GM18867 (cell line): ENCODE data around the gene SAMD7.

Source experiments
- ATAC-seq: cut with Tn5 transposase; IDR thresholded peaks from one replicate; pipeline ENCODE4 v1.9.1; 2021; ENCODE audit warnings: mild to moderate bottlenecking, moderate library complexity; ENCODE audit not compliant: unreplicated experiment

The SAMD7 gene

DNA sequence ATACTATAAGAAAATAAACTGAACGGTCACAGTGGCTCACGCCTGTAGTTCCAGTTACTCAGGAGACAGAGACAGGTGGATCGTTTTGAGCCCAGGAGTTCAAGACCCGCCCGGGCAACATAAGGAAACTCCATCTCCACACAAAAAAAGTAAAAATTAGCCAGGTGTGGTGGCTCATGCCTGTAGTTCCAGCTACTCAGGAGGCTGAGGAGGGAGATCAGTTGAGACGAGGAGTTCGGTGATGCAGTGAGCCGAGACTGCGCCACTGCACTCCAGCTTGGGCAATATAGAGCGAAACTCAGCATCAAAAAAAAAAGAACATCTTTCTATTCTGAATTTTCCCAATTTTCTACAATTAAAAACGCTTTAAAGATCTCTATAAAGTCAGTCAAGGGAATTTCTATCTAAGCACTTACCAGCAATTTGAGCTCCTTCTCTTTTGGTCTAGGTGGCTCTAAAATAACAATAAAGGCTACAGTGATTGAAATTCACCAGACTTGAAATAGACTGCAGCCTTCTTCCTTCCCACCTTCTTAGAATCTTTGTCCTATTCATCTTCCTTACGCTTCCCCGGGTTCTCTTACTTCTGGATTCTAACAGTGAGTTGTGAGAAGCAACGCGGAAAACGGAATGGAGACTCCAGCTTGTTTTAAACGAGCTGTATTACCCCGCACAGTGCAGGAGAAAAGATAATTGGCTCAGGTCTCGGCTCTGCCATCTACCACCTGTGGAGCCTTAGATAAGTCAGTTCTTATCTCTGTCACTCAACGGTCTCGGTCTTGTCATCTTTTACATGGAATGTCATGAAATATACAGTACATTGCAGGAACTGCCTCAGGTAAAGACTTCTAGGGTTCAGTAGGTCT, 54.4 kb downstream of the SAMD7 start:
- peak; percentile 36 for ATAC-seq

DNA sequence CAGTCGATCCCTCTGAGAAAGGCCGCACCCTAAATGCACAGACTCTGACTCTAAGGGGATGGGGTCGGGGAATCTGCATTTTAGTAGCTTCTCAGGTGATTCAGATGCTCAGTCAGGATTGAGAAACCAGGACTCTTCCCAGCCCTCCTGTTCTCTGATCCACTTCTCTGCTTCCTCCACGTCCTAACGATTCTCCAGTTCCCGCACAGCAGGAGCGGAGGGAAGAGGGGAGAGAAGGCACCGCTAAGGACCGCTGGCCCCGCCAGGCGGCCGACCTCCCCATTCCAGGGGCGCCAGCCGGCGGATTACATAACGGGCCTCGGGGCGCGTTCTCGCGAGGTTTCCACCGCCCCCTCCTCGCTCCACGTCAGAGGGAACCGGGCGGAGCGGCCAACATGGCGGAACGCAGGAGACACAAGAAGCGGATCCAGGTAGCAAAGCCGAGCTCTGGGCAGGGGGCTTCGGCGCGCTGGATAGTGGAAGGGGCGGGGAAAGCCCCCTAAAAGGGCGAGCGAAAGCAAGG, 55.1 kb downstream of the SAMD7 start, which contains the start of gene SEC62:
SEC62 (plus strand) TSS at position 380 of the 523 bp plus-strand sequence; CDS start at position 396, 16 bp downstream.
- peak; percentile 89 for ATAC-seq

DNA sequence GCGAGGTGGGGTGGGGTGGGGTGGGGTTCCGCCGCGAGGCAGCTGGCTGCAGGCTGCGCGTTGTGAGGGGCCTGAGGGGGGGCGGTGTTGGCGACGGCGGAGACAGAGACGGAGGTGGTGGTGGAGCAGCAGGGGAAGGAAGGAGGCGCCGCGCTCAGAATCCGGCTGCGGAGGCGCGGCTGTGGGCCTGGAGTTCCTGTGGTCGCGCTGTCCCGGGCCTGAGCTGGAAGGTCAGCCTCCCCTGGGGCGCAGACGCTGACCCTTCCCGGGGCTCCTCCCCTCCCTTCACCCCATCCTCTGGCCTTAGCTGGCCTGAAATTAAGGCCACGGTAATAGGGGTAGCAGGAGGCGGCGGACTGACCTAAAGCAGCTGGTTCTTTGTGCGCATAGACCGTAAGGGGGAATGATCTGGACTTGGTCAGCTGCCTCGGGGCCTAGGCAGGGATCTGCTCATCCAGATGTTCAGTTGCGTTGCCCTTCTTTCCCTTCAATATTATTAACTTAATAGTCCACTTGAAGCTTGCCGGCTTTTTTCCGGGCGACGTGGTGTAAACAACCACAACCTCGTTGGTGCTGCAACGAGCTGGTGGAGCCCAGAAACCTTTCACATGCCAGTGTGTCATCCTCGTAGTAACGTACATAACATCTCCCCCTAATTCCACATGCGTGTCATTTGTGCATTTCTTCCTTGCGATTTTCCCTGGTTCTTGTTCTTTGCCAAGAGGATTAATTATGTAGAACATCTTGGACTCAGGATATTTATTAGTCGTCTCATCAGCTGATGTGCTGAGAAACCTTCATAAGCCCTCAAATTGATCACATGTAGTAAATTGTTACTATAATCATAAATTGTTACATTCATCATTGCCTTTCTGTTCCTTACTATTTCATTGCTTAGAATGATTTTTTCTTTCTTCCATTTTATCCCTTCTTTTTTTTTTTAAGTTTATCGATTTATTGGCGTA, 55.9 kb downstream of the SAMD7 start:
- ATAC-seq = peak; percentile 33

DNA sequence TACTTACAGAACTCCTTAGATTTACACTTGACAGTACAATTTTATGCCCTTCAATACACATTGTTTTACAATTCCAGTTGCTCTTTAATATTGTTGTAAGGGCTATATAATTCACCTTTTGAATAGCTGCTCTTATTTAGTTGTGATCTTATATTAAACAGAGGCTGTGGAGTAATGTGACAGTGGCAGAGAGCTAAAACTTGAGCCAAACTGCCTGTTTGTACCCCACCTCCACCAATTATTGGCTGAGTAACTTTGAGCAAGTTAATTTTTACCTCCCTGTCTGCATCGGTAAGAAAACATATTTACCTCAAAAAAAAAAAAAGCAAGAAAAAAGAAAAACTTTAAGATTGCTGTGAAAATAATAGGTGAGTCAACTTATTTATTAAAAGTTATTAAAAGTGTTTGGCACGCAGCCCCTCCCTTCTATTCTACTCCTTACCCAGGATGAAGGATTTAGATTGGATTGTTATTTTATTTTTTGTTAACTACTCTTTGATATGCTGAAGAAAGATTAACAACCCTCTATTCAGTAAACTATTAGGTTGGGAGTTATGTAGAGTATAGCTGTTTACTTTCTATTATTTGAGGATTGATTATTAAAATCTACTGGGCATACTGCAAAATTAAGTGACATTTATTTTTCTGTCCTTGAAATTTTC, 57.0 kb downstream of the SAMD7 start:
- ATAC-seq = no peak

- ATAC-seq = no peak
Measured at GRCh38 chr3:169969174-169970095, 58.1 kb downstream of the SAMD7 start.

GRCh38 chr3:169970847-169971246, 59.5 kb downstream of the SAMD7 start:
- no peak for ATAC-seq

- no peak for ATAC-seq
Measured at GRCh38 chr3:169971522-169971921, 60.1 kb downstream of the SAMD7 start.

GRCh38 chr3:169980055-169980454, 68.7 kb downstream of the SAMD7 start:
- ATAC-seq = no peak

- no peak for ATAC-seq
Measured at GRCh38 chr3:169984292-169984691, 72.9 kb downstream of the SAMD7 start.
